NB4 (cell line): ENCODE results near the gene GNAT2.
A peak's percentile ranks its signal among the peaks of the same experiment; 100 is the strongest.

ENCODE experiments used
- DNase-seq: peaks from one replicate; pipeline ENCODE4 v3.0.0; 2010; ENCODE audit warnings: low read depth
- H3K4me3 ChIP-seq: one replicate; pipeline ENCODE4 v1.5.1; 2011; ENCODE audit warnings: mild to moderate bottlenecking, low read depth, low read length, moderate library complexity
- MYC ChIP-seq: IDR thresholded peaks from 2 replicates; pipeline ENCODE4 v1.6.1; 2011; ENCODE audit warnings: low read depth, low read length
- POLR2A ChIP-seq: IDR thresholded peaks from 2 replicates; pipeline ENCODE4 v1.6.1; 2011; ENCODE audit warnings: mild to moderate bottlenecking; ENCODE audit not compliant: insufficient read length; ENCODE audit errors: extremely low read depth
- TF ChIP-seq, protein P1 (sequence below): IDR thresholded peaks from one replicate; pipeline ENCODE4 v1.5.1; 2012; ENCODE audit warnings: low read depth, low read length
- TF ChIP-seq, protein P2 (sequence below): IDR thresholded peaks from 2 replicates; pipeline ENCODE4 v1.6.1; 2011; ENCODE audit warnings: low read depth, low read length

GNAT2 gene

GRCh38 chr1:109639063-109639840 lies 19.8 kb upstream of the GNAT2 start:
- TF ChIP-seq POLR2A (no peak), MYC (no peak)
- TF ChIP-seq, protein P1, sequence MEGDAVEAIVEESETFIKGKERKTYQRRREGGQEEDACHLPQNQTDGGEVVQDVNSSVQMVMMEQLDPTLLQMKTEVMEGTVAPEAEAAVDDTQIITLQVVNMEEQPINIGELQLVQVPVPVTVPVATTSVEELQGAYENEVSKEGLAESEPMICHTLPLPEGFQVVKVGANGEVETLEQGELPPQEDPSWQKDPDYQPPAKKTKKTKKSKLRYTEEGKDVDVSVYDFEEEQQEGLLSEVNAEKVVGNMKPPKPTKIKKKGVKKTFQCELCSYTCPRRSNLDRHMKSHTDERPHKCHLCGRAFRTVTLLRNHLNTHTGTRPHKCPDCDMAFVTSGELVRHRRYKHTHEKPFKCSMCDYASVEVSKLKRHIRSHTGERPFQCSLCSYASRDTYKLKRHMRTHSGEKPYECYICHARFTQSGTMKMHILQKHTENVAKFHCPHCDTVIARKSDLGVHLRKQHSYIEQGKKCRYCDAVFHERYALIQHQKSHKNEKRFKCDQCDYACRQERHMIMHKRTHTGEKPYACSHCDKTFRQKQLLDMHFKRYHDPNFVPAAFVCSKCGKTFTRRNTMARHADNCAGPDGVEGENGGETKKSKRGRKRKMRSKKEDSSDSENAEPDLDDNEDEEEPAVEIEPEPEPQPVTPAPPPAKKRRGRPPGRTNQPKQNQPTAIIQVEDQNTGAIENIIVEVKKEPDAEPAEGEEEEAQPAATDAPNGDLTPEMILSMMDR = no peak
- TF ChIP-seq, protein P2, sequence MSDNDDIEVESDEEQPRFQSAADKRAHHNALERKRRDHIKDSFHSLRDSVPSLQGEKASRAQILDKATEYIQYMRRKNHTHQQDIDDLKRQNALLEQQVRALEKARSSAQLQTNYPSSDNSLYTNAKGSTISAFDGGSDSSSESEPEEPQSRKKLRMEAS = no peak
- DNase-seq = no peak
- no peak overlapping the region for H3K4me3 ChIP-seq

- no peak overlapping the region for H3K4me3 ChIP-seq
These were observed 18.0 kb upstream of the GNAT2 start for GRCh38 chr1:109637446-109637845.

GRCh38 chr1:109636201-109636952 lies 17.0 kb upstream of the GNAT2 start:
- DNase-seq = peak; percentile 45
- no peak for TF ChIP-seq POLR2A
- TF ChIP-seq MYC = no peak
- TF ChIP-seq, protein P2 = no peak
- TF ChIP-seq, protein P1 = no peak
- H3K4me3 ChIP-seq = no peak overlapping the region

More at GRCh38 chr1:109637446-109637845, 18.0 kb upstream of the GNAT2 start:
- DNase-seq = no peak
- no peak for TF ChIP-seq POLR2A
- TF ChIP-seq MYC = no peak
- TF ChIP-seq, protein P2 = no peak
- TF ChIP-seq, protein P1 = no peak

- no peak for DNase-seq
- no peak for TF ChIP-seq POLR2A
- TF ChIP-seq, protein P2 = no peak
- no peak for TF ChIP-seq MYC
- TF ChIP-seq, protein P1 = no peak
- H3K4me3 ChIP-seq = no peak overlapping the region
These were observed 16.4 kb upstream of the GNAT2 start for GRCh38 chr1:109635862-109636200.

DNA sequence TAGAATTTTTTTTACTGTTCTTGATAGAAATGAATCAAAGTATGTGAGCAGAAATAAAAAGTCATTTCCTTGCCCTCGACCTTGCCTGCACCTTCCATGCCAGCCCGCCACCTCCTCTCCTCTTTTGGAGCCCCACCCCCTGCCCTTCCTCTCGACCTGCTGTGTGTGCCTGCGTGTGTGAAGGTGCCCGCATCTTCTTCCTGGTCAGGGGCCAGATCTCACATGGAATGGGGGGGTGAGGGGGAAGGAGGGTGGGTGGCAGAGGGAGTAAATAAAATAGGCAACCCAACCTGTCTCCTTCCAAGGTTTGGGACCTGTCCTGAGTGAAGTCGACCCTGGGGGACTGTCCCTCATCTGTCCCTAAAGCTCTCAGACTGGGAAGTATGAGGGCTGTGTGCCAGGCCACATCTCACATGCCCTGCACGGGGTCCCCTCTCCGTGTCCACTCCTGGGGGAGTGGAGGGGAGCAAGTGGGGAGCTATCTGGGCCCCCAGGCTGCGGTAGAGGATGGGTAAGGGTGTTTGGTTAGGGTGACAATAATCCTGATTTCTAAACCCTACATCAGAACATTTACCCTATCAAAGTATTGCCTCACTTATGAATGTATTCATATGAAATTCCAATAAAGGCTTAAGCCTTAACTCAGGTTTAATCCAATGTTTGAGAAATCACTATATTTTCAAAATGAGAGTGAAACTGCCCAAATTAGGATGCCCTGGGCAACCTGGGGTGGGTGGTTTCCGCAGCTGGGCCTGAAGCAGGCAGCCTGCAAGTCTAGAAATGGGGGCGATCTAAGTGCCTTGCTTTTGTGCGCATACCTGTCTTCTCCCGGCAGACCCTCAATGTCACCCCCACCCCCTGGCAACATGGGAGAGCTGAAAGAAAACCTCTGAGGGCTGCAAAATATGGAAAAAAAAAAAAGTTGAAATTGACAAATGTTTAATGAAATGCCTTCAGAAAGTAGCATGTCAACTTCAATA lies 15.6 kb upstream of the GNAT2 start:
- DNase-seq = no peak
- TF ChIP-seq, protein P2 = no peak
- no peak for TF ChIP-seq MYC
- TF ChIP-seq, protein P1 = no peak
- no peak for TF ChIP-seq POLR2A
- H3K4me3 ChIP-seq = no peak overlapping the region
